ENCODE data around the gene TMEM225. TPM values are rescaled to one million over a fixed set of nuclear protein-coding genes. Genes with fewer than 3 reads are reported as not detected.
"Not testable (repeated sequence)": the region's sequence is repeated elsewhere in the genome, so short reads cannot be mapped to it uniquely, and the experiment has no call there.

TMEM225 gene
- total RNA-seq, 1 donor from 2014 or later = not detected

DNA sequence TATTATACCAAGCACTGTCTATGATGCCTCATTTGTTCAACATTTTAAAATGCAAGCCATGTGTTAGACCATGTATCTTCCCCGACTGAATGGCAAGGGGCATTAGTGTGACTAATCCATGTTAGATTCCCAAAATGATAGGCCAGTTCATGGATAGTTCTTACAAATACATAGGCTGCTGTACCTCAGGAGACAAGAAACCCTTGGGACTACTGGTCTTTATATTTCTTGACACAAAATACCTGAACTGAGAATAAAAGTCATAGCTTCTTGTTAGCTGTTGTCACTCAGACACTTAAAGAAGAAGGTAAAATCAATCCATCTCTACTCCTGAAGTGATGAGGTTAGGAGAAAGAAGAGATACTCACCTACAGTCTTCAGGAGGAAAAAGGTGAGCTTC is 16.4 kb upstream of the TMEM225 start, which contains the start of gene OR8D4:
Gene OR8D4 (plus strand): TSS at position 301 of the 400 bp plus-strand sequence. CDS start 4,265 bp downstream, outside the sequence.
- Histone ChIP-seq H3K27me3 (ENCODE audit: control insufficient read depth, insufficient read depth, low read length) (no peaks in the 10 kb centered on the region), H3K4me3 (ENCODE audit: low read depth, low read length) (no peak within 1 kb of the TSS), H3K36me3 (ENCODE audit: control insufficient read depth, insufficient read depth, low read length) (no peaks in the 10 kb centered on the region)
- no peak for DNase-seq (ENCODE audit: low read depth)
- TF ChIP-seq, protein P1, sequence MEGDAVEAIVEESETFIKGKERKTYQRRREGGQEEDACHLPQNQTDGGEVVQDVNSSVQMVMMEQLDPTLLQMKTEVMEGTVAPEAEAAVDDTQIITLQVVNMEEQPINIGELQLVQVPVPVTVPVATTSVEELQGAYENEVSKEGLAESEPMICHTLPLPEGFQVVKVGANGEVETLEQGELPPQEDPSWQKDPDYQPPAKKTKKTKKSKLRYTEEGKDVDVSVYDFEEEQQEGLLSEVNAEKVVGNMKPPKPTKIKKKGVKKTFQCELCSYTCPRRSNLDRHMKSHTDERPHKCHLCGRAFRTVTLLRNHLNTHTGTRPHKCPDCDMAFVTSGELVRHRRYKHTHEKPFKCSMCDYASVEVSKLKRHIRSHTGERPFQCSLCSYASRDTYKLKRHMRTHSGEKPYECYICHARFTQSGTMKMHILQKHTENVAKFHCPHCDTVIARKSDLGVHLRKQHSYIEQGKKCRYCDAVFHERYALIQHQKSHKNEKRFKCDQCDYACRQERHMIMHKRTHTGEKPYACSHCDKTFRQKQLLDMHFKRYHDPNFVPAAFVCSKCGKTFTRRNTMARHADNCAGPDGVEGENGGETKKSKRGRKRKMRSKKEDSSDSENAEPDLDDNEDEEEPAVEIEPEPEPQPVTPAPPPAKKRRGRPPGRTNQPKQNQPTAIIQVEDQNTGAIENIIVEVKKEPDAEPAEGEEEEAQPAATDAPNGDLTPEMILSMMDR (IDR thresholded peaks at IDR 0.05; ENCODE audit: insufficient read depth, low read length, poor library complexity, severe bottlenecking) = no peak

DNA sequence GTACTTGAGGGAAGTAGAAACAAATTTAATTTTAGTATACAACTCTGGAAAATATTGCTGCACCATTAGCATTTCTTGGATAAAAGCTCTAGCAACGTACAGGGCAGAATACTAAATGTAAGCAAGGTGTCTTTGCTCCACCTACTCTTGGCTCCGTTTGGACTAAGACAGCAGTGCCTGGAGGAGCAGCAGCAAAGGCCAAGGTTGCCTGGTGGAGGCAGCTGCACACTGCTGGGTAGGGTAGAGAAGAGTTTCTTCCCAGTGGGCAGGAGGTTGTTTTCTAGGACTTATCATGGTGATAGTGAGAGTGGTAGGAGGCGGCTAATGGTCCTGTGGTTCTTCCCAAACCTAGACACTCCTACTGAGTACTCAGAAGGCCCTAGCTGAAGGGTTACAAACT is 14.3 kb upstream of the TMEM225 start:
- Histone ChIP-seq H3K27me3 (ENCODE audit: control insufficient read depth, insufficient read depth, low read length) (no peaks in the 10 kb centered on the region), H3K36me3 (ENCODE audit: control insufficient read depth, insufficient read depth, low read length) (no peaks in the 10 kb centered on the region), H3K4me3 (ENCODE audit: low read depth, low read length) (no peak overlapping the region)
- DNase-seq (ENCODE audit: low read depth) = no peak
- TF ChIP-seq, protein P1 (IDR thresholded peaks at IDR 0.05; ENCODE audit: insufficient read depth, low read length, poor library complexity, severe bottlenecking) = no peak

DNA sequence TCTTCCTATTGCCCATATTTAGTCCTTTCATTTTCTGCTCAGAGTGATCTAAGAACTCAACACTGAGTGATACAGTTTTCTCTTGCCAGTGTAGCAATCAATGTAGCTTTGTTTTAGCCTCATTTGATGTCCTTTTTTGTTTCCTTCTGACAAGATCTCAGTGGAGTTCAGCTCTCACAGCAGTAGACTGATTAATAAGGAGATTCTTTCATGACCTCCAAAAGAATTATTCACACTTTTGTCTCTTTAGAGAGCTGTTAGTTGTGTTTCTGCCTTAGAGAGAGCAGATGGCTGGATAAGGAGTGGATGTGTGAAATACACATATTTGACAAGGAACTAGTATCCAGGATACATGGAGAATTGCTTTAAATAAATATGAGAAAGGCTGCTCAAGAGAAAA is 6.6 kb upstream of the TMEM225 start:
- TF ChIP-seq, protein P1 (IDR thresholded peaks at IDR 0.05; ENCODE audit: insufficient read depth, low read length, poor library complexity, severe bottlenecking) = no peak
- H3K27me3 ChIP-seq (ENCODE audit: control insufficient read depth, insufficient read depth, low read length) = no peaks in the 10 kb centered on the region

DNA sequence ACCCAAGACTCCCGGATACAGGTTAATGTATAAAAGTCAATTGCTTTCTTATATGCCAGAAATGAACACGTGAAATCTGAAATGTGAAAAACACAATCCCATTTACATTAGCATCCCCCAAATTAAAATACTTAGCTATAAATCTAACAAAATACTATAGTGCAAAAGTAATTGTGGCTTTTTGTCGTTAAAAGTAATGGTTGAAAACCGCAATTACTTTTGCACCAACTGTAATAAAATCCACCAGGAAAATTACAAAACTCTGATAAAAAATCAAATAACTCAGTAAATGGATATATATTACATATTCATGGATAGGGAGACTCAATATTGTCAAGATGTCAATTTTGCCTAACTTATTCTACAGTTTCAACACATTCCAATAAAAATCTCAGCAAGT is 4.6 kb downstream of the TMEM225 start:
- no peaks in the 10 kb centered on the region for H3K36me3 ChIP-seq (ENCODE audit: control insufficient read depth, insufficient read depth, low read length)
- no peak for DNase-seq (ENCODE audit: low read depth)
- no peak overlapping the region for H3K4me3 ChIP-seq (ENCODE audit: low read depth, low read length)
- TF ChIP-seq, protein P1 (IDR thresholded peaks at IDR 0.05; ENCODE audit: insufficient read depth, low read length, poor library complexity, severe bottlenecking) = no peak
- no peaks in the 10 kb centered on the region for H3K27me3 ChIP-seq (ENCODE audit: control insufficient read depth, insufficient read depth, low read length)

More for the DNA sequence above, 6.6 kb upstream of the TMEM225 start:
- Histone ChIP-seq H3K4me3 (ENCODE audit: low read depth, low read length) (no peak overlapping the region), H3K36me3 (ENCODE audit: control insufficient read depth, insufficient read depth, low read length) (no peaks in the 10 kb centered on the region)
- DNase-seq (ENCODE audit: low read depth) = no peak

DNA sequence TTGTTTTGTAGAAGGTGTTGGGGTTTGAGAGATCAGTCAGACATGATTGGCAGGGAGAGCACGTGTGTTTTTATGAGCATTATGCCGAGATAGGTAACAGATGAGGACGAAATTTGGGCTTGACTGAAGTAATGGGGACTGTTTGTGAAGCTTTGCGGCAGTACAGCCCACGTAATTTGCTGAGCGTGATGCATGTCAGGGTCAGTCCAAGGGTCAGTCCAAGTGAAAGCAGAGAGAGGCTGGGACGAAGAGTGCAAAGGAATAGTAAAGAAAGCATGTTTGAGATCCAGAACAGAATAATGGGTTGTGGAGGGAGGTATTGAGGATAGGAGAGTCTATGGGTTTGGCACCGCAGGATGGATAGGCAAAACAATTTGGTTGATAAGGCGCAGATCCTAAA is 17.7 kb downstream of the TMEM225 start:
- H3K36me3 ChIP-seq (ENCODE audit: control insufficient read depth, insufficient read depth, low read length); DNase-seq (ENCODE audit: low read depth); H3K4me3 ChIP-seq (ENCODE audit: low read depth, low read length); H3K27me3 ChIP-seq (ENCODE audit: control insufficient read depth, insufficient read depth, low read length): not testable (repeated sequence)

DNA sequence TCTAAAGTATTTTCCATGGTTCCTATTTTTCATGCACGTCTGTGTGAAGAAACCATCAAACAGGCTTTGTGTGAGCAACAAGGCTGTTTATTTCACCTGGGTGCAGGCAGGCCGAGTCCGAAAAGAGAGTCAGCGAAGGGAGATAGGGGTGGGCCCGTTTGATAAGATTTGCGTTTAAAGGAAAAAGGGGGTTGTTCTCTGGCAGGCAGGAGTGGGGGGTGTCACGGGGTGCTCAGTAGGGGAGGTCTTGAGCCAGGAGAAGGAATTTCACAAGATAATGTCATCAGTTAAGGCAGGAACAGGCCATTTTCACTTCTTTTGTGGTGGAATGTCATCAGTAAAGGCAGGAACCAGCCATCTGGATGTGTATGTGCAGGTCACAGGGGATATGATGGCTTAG is 20.2 kb downstream of the TMEM225 start:
- not testable (repeated sequence) for H3K27me3 ChIP-seq (ENCODE audit: control insufficient read depth, insufficient read depth, low read length); DNase-seq (ENCODE audit: low read depth); H3K36me3 ChIP-seq (ENCODE audit: control insufficient read depth, insufficient read depth, low read length); H3K4me3 ChIP-seq (ENCODE audit: low read depth, low read length)

DNA sequence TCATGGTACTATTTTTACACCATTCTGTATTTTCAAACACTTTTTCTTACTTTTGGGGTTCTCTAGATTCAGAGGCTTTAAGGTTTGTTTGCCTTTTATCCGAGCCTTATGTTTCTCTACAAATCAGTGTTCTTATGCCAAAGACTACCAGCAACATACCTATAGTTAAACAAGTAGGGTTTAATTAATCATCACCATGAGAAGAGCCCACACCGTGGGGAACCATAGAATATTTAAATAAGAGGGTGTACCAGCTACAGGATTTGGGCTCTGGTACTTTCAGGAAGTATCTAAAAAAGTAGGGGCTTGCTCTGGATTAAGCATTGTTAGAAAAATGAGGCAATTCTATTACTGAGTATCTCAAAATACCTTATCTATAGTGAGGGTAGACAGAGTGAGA is 25.7 kb downstream of the TMEM225 start:
- no peak overlapping the region for H3K4me3 ChIP-seq (ENCODE audit: low read depth, low read length)
- DNase-seq (ENCODE audit: low read depth) = no peak
- TF ChIP-seq, protein P1 (IDR thresholded peaks at IDR 0.05; ENCODE audit: insufficient read depth, low read length, poor library complexity, severe bottlenecking) = no peak
- no peaks in the 10 kb centered on the region for H3K36me3 ChIP-seq (ENCODE audit: control insufficient read depth, insufficient read depth, low read length)
- no peaks in the 10 kb centered on the region for H3K27me3 ChIP-seq (ENCODE audit: control insufficient read depth, insufficient read depth, low read length)
